ENCODE data around the gene FAM117B. TPM values are rescaled to one million over a fixed set of nuclear protein-coding genes. Genes with fewer than 3 reads are reported as not detected.
"Not testable (repeated sequence)": the region's sequence is repeated elsewhere in the genome, so short reads cannot be mapped to it uniquely, and the experiment has no call there.

FAM117B gene
- polyA plus RNA-seq, 2 donors = 2.2 to 3.1 TPM

DNA sequence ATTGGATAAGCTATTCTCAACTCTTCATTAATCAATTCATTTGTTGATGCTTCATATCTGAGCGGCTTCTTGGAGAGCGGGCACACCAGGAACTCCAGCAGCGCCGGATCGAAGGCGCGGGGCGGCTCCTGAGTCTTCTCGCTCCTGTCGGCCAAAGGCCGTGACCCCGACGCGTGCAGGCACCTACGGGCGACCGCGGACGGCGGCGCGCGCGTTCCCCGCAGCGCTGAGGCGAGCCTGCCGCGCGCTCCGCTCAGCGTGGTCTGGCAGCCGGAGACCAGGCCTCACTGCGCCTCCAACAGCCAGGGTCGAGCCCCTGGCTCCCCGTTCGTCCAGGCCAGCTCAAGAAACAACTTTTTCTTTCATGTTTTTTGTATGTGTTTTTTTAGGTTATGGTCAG lies 139.3 kb downstream of the FAM117B start:
- H3K27me3 ChIP-seq (ENCODE audit: control insufficient read depth in 1 of 2, insufficient read depth in 2 of 2, low read length in 2 of 2) = no peaks in the 10 kb centered on the region
- H3K36me3 ChIP-seq (ENCODE audit: control insufficient read depth in 2 of 2, insufficient read depth in 2 of 2, low read length in 1 of 2) = peaks cover 0 to 3% of the 10 kb centered on the region in 2 donors
- no peaks in the 10 kb centered on the region for H3K4me1 ChIP-seq (ENCODE audit: control insufficient read depth in 2 of 2, insufficient read depth in 2 of 2, low read length in 1 of 2)
- WGBS, 2 donors = 92 to 93% methylated on average over 37 of the region's 37 CpGs
- no peak overlapping the region for H3K4me3 ChIP-seq (ENCODE audit: low read depth in 1 of 2, low read length in 2 of 2)
- H3K27ac ChIP-seq (ENCODE audit: low read depth in 2 of 2, low read length in 1 of 2) = no peak overlapping the region
- H3K9me3 ChIP-seq (ENCODE audit: control insufficient read depth in 2 of 2, insufficient read depth in 1 of 2, low read depth in 1 of 2, low read length in 1 of 2) = no peaks in the 10 kb centered on the region

DNA sequence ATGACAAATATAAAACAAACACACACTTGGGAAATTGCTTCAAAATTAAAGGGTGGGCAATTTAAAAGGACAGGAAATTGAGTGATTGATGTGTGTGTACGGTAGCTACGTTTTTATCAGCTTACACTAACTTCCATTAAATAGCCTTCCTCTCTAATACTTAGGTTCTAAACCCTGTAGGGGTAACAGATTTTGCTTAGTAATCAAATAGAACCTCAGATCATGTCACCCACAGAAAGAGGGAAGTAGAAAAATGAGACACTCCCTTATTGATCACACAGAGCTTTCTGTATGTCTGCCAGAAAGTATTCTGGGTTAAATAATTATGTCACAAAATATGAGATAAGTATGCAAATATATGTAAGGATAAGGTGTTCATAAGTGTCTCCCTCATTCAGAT lies 143.4 kb downstream of the FAM117B start:
- Histone ChIP-seq H3K4me3 (ENCODE audit: low read depth in 1 of 2, low read length in 2 of 2) (no peak overlapping the region), H3K27ac (ENCODE audit: low read depth in 2 of 2, low read length in 1 of 2) (no peak overlapping the region), H3K4me1 (ENCODE audit: control insufficient read depth in 2 of 2, insufficient read depth in 2 of 2, low read length in 1 of 2) (no peaks in the 10 kb centered on the region), H3K9me3 (ENCODE audit: control insufficient read depth in 2 of 2, insufficient read depth in 1 of 2, low read depth in 1 of 2, low read length in 1 of 2) (no peaks in the 10 kb centered on the region), H3K27me3 (ENCODE audit: control insufficient read depth in 1 of 2, insufficient read depth in 2 of 2, low read length in 2 of 2) (no peaks in the 10 kb centered on the region), H3K36me3 (ENCODE audit: control insufficient read depth in 2 of 2, insufficient read depth in 2 of 2, low read length in 1 of 2) (peaks cover 0 to 3% of the 10 kb centered on the region in 2 donors)
- WGBS, 2 donors = 72 to 89% methylated on average over 2 of the region's 2 CpGs

DNA sequence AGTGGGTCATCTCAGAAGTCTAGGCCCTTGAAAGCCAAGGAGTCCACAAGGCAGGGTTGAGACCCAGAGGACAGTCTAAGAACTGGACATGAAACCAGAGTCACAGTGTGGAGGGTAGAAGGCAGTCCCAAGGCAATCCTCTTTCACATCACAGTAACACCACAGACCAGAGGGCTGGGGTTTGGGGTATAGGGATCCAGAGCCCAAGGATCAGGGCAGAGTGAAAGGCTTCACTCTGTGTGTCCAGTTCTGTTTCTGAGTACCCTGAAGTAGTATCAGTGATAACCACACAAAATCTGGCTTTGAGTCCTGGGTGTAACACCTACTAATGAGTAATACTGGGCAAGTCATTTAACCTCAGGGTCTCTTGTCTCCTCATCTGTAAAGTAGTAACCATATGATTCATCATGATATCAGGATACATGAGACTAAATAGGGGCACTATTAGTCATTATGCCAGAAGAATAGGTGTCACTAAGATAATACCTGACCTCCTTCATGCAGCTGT lies 145.8 kb downstream of the FAM117B start:
- Histone ChIP-seq H3K4me1 (ENCODE audit: control insufficient read depth in 2 of 2, insufficient read depth in 2 of 2, low read length in 1 of 2) (no peaks in the 10 kb centered on the region), H3K4me3 (ENCODE audit: low read depth in 1 of 2, low read length in 2 of 2) (no peak overlapping the region), H3K27ac (ENCODE audit: low read depth in 2 of 2, low read length in 1 of 2) (peak overlapping the region in 1 of 2 donors; percentile 2), H3K27me3 (ENCODE audit: control insufficient read depth in 1 of 2, insufficient read depth in 2 of 2, low read length in 2 of 2) (no peaks in the 10 kb centered on the region), H3K9me3 (ENCODE audit: control insufficient read depth in 2 of 2, insufficient read depth in 1 of 2, low read depth in 1 of 2, low read length in 1 of 2) (no peaks in the 10 kb centered on the region), H3K36me3 (ENCODE audit: control insufficient read depth in 2 of 2, insufficient read depth in 2 of 2, low read length in 1 of 2) (no peaks in the 10 kb centered on the region)

DNA sequence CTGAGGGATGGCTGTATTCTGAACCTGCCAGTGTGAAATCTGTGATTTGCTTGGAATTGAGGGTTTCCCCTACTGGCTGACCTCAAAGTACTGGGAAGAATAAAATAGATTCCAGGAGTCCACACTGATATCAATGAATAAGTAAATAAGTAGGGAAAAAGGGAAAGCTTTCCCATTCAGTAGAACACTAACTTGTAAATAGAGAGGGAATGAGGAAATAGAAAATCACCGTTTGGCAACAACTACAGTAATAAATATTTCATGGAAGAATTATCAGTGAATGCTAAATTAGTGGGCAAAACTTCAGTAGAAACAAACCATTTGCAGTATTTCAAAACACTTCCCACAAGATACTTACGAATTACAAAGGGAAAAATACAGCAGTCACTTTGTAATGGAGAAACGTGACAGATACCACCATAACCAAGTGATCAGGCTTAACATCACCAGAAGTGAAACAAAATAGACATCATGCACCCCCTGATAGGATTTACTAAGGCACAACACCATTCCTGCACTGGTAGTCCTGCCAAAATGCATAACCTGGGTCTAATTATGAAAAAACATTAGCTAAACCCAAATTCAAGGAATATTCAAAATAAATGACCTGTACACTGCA lies 148.3 kb downstream of the FAM117B start:
- H3K27me3 ChIP-seq (ENCODE audit: control insufficient read depth in 1 of 2, insufficient read depth in 2 of 2, low read length in 2 of 2) = no peaks in the 10 kb centered on the region
- H3K27ac ChIP-seq (ENCODE audit: low read depth in 2 of 2, low read length in 1 of 2) = no peak overlapping the region
- WGBS, 2 donors = 61 to 78% methylated on average over 3 of the region's 3 CpGs
- peaks cover 0 to 5% of the 10 kb centered on the region in 2 donors for H3K36me3 ChIP-seq (ENCODE audit: control insufficient read depth in 2 of 2, insufficient read depth in 2 of 2, low read length in 1 of 2)
- H3K4me1 ChIP-seq (ENCODE audit: control insufficient read depth in 2 of 2, insufficient read depth in 2 of 2, low read length in 1 of 2) = no peaks in the 10 kb centered on the region
- H3K4me3 ChIP-seq (ENCODE audit: low read depth in 1 of 2, low read length in 2 of 2) = no peak overlapping the region
- H3K9me3 ChIP-seq (ENCODE audit: control insufficient read depth in 2 of 2, insufficient read depth in 1 of 2, low read depth in 1 of 2, low read length in 1 of 2) = no peaks in the 10 kb centered on the region

DNA sequence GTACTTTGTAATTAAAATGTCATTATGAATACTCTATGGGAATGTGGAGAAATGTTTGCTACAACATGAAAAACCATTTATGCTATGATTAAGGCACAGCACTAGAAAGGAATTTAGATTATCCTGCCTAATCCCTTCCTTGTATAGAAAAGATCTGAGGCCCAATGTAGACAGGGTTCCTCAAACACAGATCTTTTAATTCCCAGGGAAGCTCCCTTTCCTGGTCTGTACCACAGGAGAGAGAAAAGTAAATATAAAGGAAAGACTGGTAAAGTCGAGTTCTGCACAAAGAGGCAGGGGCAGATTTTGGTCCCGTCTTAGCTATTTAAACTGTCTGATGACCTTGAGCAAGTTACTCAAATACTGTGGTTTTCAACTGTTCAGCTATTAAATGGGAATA lies 152.1 kb downstream of the FAM117B start:
- Histone ChIP-seq H3K27me3 (ENCODE audit: control insufficient read depth in 1 of 2, insufficient read depth in 2 of 2, low read length in 2 of 2) (no peaks in the 10 kb centered on the region), H3K27ac (ENCODE audit: low read depth in 2 of 2, low read length in 1 of 2) (no peak overlapping the region), H3K9me3 (ENCODE audit: control insufficient read depth in 2 of 2, insufficient read depth in 1 of 2, low read depth in 1 of 2, low read length in 1 of 2) (no peaks in the 10 kb centered on the region), H3K36me3 (ENCODE audit: control insufficient read depth in 2 of 2, insufficient read depth in 2 of 2, low read length in 1 of 2) (peaks cover 0 to 5% of the 10 kb centered on the region in 2 donors), H3K4me1 (ENCODE audit: control insufficient read depth in 2 of 2, insufficient read depth in 2 of 2, low read length in 1 of 2) (no peaks in the 10 kb centered on the region), H3K4me3 (ENCODE audit: low read depth in 1 of 2, low read length in 2 of 2) (no peak overlapping the region)
- 41 to 53% methylated on average over 2 of the region's 2 CpGs for WGBS, 2 donors

DNA sequence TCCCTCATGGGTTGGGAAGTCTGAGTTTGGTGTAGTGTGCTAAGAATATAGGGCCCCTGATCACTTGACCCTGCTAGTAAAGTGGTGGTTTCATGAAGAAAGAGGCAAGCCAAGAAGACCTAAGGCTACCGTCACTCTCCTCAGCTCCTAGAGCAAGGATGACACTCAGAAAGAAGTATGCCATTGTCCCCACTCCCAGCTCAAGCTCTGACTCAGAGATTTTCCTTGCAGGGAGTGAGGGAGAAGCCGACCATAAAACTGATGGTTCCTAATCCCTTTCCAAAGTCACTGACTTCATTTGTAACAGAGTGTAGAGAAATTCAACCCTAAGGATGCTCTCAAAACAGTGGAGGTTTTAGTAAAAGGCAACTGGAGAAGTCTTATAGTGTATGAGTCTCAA lies 155.9 kb downstream of the FAM117B start:
- WGBS, 2 donors = 91 to 92% methylated on average over 2 of the region's 2 CpGs

DNA sequence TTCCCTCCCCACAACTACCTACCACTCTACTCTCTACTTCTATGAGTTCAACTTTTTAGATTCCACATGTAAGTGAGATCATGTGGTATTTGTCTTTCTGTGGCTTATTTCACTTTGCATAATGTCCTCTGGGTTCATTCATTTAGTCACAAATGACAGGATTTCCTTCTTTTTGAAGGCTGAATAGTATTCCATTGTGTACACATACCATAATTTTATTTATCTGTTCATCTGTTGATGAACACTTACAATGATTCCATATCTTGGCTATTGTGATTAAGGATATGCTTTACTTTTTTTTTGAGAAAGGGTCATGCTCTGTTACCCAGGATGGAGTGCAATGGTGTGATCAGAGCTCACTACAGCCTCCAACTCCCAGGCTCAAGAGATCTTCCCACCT lies 163.2 kb downstream of the FAM117B start:
- Histone ChIP-seq H3K27ac (ENCODE audit: low read depth in 2 of 2, low read length in 1 of 2) (no peak overlapping the region), H3K36me3 (ENCODE audit: control insufficient read depth in 2 of 2, insufficient read depth in 2 of 2, low read length in 1 of 2) (no peaks in the 10 kb centered on the region), H3K27me3 (ENCODE audit: control insufficient read depth in 1 of 2, insufficient read depth in 2 of 2, low read length in 2 of 2) (no peaks in the 10 kb centered on the region), H3K4me3 (ENCODE audit: low read depth in 1 of 2, low read length in 2 of 2) (no peak overlapping the region), H3K9me3 (ENCODE audit: control insufficient read depth in 2 of 2, insufficient read depth in 1 of 2, low read depth in 1 of 2, low read length in 1 of 2) (no peaks in the 10 kb centered on the region), H3K4me1 (ENCODE audit: control insufficient read depth in 2 of 2, insufficient read depth in 2 of 2, low read length in 1 of 2) (no peaks in the 10 kb centered on the region)

More for the DNA sequence above, 155.9 kb downstream of the FAM117B start:
- Histone ChIP-seq H3K36me3 (ENCODE audit: control insufficient read depth in 2 of 2, insufficient read depth in 2 of 2, low read length in 1 of 2) (peaks cover 0 to 5% of the 10 kb centered on the region in 2 donors), H3K27ac (ENCODE audit: low read depth in 2 of 2, low read length in 1 of 2) (no peak overlapping the region), H3K27me3 (ENCODE audit: control insufficient read depth in 1 of 2, insufficient read depth in 2 of 2, low read length in 2 of 2) (no peaks in the 10 kb centered on the region), H3K4me3 (ENCODE audit: low read depth in 1 of 2, low read length in 2 of 2) (no peak overlapping the region), H3K4me1 (ENCODE audit: control insufficient read depth in 2 of 2, insufficient read depth in 2 of 2, low read length in 1 of 2) (no peaks in the 10 kb centered on the region), H3K9me3 (ENCODE audit: control insufficient read depth in 2 of 2, insufficient read depth in 1 of 2, low read depth in 1 of 2, low read length in 1 of 2) (no peaks in the 10 kb centered on the region)

DNA sequence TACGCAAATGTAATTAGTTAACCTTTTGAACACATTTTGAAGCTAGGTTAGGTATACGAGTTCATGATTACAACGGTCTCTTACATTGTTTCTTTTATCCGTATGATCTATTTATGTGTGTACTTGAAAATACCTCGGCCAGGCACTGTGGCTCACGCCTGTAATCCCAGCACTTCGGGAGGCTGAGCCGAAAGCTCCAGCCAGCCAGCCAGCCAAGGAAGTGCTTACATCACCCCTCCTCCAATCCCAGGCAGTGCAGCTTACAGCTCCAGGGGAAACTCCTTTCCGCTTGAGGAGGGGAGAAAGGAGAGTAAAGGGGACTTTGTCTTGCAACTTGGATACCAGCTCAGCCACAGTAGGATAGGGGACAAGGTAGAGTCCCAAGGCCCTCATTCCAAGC lies 171.1 kb downstream of the FAM117B start:
- WGBS, 2 donors = 75 to 81% methylated on average over 9 of the region's 9 CpGs
- not testable (repeated sequence) for H3K36me3 ChIP-seq (ENCODE audit: control insufficient read depth in 2 of 2, insufficient read depth in 2 of 2, low read length in 1 of 2); H3K4me3 ChIP-seq (ENCODE audit: low read depth in 1 of 2, low read length in 2 of 2); H3K4me1 ChIP-seq (ENCODE audit: control insufficient read depth in 2 of 2, insufficient read depth in 2 of 2, low read length in 1 of 2); H3K27me3 ChIP-seq (ENCODE audit: control insufficient read depth in 1 of 2, insufficient read depth in 2 of 2, low read length in 2 of 2); H3K9me3 ChIP-seq (ENCODE audit: control insufficient read depth in 2 of 2, insufficient read depth in 1 of 2, low read depth in 1 of 2, low read length in 1 of 2); H3K27ac ChIP-seq (ENCODE audit: low read depth in 2 of 2, low read length in 1 of 2)

DNA sequence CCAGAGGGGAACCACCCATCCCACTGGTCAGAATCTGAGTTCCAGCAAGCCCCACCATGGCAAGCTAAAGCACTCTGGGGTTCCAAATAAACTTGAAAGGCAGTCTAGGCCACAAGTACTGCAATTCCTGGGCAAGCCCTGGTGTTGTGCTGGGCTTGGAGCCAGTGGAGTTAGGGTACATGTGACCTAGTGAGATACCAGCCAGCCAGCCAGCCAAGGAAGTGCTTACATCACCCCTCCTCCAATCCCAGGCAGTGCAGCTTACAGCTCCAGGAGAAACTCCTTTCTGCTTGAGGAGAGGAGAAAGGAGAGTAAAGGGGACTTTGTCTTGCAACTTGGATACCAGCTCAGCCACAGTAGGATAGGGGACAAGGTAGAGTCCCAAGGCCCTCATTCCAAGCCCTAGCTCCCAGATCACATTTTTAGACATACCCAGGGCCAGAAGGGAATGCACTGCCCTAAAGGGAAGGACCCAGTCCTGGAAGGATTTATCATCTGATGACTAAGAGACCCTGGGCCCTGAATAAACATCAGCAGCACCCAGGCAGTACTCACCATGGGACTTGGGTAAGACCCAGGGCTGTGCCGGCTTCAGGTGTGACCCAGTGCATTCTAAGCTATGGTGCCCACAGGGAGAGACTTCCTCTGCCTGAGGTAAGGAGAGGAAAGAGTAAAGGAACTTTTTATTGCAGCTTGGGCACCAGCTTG lies 172.8 kb downstream of the FAM117B start:
- H3K4me3 ChIP-seq (ENCODE audit: low read depth in 1 of 2, low read length in 2 of 2); H3K9me3 ChIP-seq (ENCODE audit: control insufficient read depth in 2 of 2, insufficient read depth in 1 of 2, low read depth in 1 of 2, low read length in 1 of 2); H3K27me3 ChIP-seq (ENCODE audit: control insufficient read depth in 1 of 2, insufficient read depth in 2 of 2, low read length in 2 of 2); H3K4me1 ChIP-seq (ENCODE audit: control insufficient read depth in 2 of 2, insufficient read depth in 2 of 2, low read length in 1 of 2); H3K36me3 ChIP-seq (ENCODE audit: control insufficient read depth in 2 of 2, insufficient read depth in 2 of 2, low read length in 1 of 2): not testable (repeated sequence)
- peak overlapping the region in 1 of 2 donors; percentile 49 for H3K27ac ChIP-seq (ENCODE audit: low read depth in 2 of 2, low read length in 1 of 2)
- 59 to 92% methylated on average over 1 of the region's 1 CpG for WGBS, 2 donors

DNA sequence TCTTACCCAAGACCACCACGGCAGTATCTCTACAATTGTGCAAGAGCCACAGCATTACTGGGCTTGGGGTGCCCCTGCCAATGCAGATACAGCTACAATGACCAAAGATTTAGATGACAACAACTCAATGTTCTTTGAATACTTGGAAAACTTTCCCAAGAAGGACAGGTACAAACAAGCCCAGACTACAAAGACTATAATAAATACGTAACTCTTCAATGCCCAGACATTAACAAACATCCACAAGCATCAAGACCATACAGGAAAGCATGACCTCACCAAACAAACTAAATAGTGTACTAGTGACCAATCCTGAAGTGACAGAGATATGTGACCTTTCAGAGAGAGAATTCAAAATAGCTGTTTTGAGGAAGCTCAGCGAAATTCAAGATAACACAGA lies 174.0 kb downstream of the FAM117B start:
- 64 to 73% methylated on average over 3 of the region's 3 CpGs for WGBS, 2 donors
- Histone ChIP-seq H3K27ac (ENCODE audit: low read depth in 2 of 2, low read length in 1 of 2) (no peak overlapping the region), H3K4me3 (ENCODE audit: low read depth in 1 of 2, low read length in 2 of 2) (no peak overlapping the region), H3K9me3 (ENCODE audit: control insufficient read depth in 2 of 2, insufficient read depth in 1 of 2, low read depth in 1 of 2, low read length in 1 of 2) (no peaks in the 10 kb centered on the region), H3K27me3 (ENCODE audit: control insufficient read depth in 1 of 2, insufficient read depth in 2 of 2, low read length in 2 of 2) (no peaks in the 10 kb centered on the region), H3K36me3 (ENCODE audit: control insufficient read depth in 2 of 2, insufficient read depth in 2 of 2, low read length in 1 of 2) (peaks cover 0 to 3% of the 10 kb centered on the region in 2 donors), H3K4me1 (ENCODE audit: control insufficient read depth in 2 of 2, insufficient read depth in 2 of 2, low read length in 1 of 2) (peaks cover 5 to 6% of the 10 kb centered on the region in 2 donors)
